ENCODE results near the gene NTNG2. TPM values are rescaled to one million over a fixed set of nuclear protein-coding genes. Genes with fewer than 3 reads are reported as not detected.
"Not testable (repeated sequence)": the region's sequence is repeated elsewhere in the genome, so short reads cannot be mapped to it uniquely, and the experiment has no call there.

Gene NTNG2
- total RNA-seq, 1 donor from 2014 or later = 5.0 TPM

GRCh38 chr9:132267660-132268059 is 105.8 kb downstream of the NTNG2 start:
- DNase-seq = no peak
- Histone ChIP-seq H3K4me3 (no peak overlapping the region), H3K27me3 (ENCODE audit: low read depth) (no peaks in the 10 kb centered on the region), H3K27ac (no peak overlapping the region), H3K4me1 (no peaks in the 10 kb centered on the region), H3K9me3 (no peaks in the 10 kb centered on the region), H3K36me3 (peaks cover 96% of the 10 kb centered on the region)
- no peak for TF ChIP-seq CTCF (IDR thresholded peaks at IDR 0.05)
- intact Hi-C loops (cut with DNase I) = no loop called here
- no peak for ATAC-seq

- no peaks in the 10 kb centered on the region for H3K4me1 ChIP-seq
- H3K27ac ChIP-seq = no peak overlapping the region
- H3K9me3 ChIP-seq = no peaks in the 10 kb centered on the region
- no peak overlapping the region for H3K4me3 ChIP-seq
- DNase-seq (peak; percentile 68), ATAC-seq (peak; percentile 64 to 73)
- peaks cover 96% of the 10 kb centered on the region for H3K36me3 ChIP-seq
- peak; percentile 94 for TF ChIP-seq CTCF (IDR thresholded peaks at IDR 0.05)
- no peaks in the 10 kb centered on the region for H3K27me3 ChIP-seq (ENCODE audit: low read depth)
- intact Hi-C loops (cut with DNase I) = no loop called here
These were observed 107.0 kb downstream of the NTNG2 start for GRCh38 chr9:132268725-132269352.

GRCh38 chr9:132269704-132270516 is 108.1 kb downstream of the NTNG2 start:
- peaks cover 96% of the 10 kb centered on the region for H3K36me3 ChIP-seq
- H3K4me3 ChIP-seq; H3K9me3 ChIP-seq; H3K27ac ChIP-seq; H3K27me3 ChIP-seq (ENCODE audit: low read depth); DNase-seq; ATAC-seq; H3K4me1 ChIP-seq; intact Hi-C loops (cut with DNase I): not testable (repeated sequence)

GRCh38 chr9:132274861-132275260 is 113.0 kb downstream of the NTNG2 start:
- Histone ChIP-seq H3K27me3 (ENCODE audit: low read depth) (no peaks in the 10 kb centered on the region), H3K4me3 (no peak overlapping the region), H3K4me1 (no peaks in the 10 kb centered on the region), H3K27ac (no peak overlapping the region), H3K9me3 (no peaks in the 10 kb centered on the region), H3K36me3 (peaks cover 97% of the 10 kb centered on the region)
- ATAC-seq = no peak
- no peak for DNase-seq
- TF ChIP-seq CTCF (IDR thresholded peaks at IDR 0.05) = no peak
- intact Hi-C loops (cut with DNase I) = no loop called here

- no peak for DNase-seq
- peaks cover 100% of the 10 kb centered on the region for H3K36me3 ChIP-seq
- no peaks in the 10 kb centered on the region for H3K27me3 ChIP-seq (ENCODE audit: low read depth)
- H3K9me3 ChIP-seq = no peaks in the 10 kb centered on the region
- H3K27ac ChIP-seq = no peak overlapping the region
- H3K4me1 ChIP-seq = no peaks in the 10 kb centered on the region
- TF ChIP-seq CTCF (IDR thresholded peaks at IDR 0.05) = no peak
- no peak overlapping the region for H3K4me3 ChIP-seq
- intact Hi-C loops (cut with DNase I) = no loop called here
- ATAC-seq = no peak
These were observed 121.3 kb downstream of the NTNG2 start for GRCh38 chr9:132283165-132283564.

GRCh38 chr9:132283863-132284262 is 122.0 kb downstream of the NTNG2 start:
- Histone ChIP-seq H3K4me1 (peaks cover 7% of the 10 kb centered on the region), H3K36me3 (peaks cover 96% of the 10 kb centered on the region), H3K27me3 (ENCODE audit: low read depth) (no peaks in the 10 kb centered on the region), H3K27ac (no peak overlapping the region), H3K4me3 (no peak overlapping the region), H3K9me3 (no peaks in the 10 kb centered on the region)
- intact Hi-C loops (cut with DNase I) = no loop called here
- DNase-seq = no peak
- no peak for TF ChIP-seq CTCF (IDR thresholded peaks at IDR 0.05)
- no peak for ATAC-seq

Measured in lower lobe of right lung (tissue), 2 donors.